Stimulated activated CD4-positive, alpha-beta T cell treated with anti-CD3 and anti-CD28 coated beads, TNF-alpha, amount 100 ng/mL, for 4 hours (primary cell): ENCODE data around the gene C19orf25.
"Not testable (repeated sequence)": the region's sequence is repeated elsewhere in the genome, so short reads cannot be mapped to it uniquely, and the experiment has no call there.

Experiments
- DNase-seq, 3 experiments: peaks; one replicate each; pipeline ENCODE4 v3.0.0-alpha.2; 2020; ENCODE audit warnings: low read depth in 3 of 3

Gene C19orf25

GRCh38 chr19:1512671-1513498 lies 33.9 kb upstream of the C19orf25 start, which contains the start of gene ADAMTSL5:
Gene ADAMTSL5, minus strand, starts transcription at chr19:1513019. Its CDS starts 2,076 bp downstream, at chr19:1510943.
- DNase-seq = peak; percentile 35 to 52 (median 42)

GRCh38 chr19:1511318-1512317 lies 32.6 kb upstream of the C19orf25 start:
- DNase-seq = no peak

GRCh38 chr19:1510807-1511206 lies 31.8 kb upstream of the C19orf25 start:
- no peak for DNase-seq

- DNase-seq = no peak
Measured at GRCh38 chr19:1510442-1510806, 31.4 kb upstream of the C19orf25 start.

GRCh38 chr19:1509602-1510441 lies 30.8 kb upstream of the C19orf25 start:
- DNase-seq = no peak

- no peak for DNase-seq
Measured at GRCh38 chr19:1508507-1508856, 29.5 kb upstream of the C19orf25 start.

- peak; percentile 74 to 88 (median 86) for DNase-seq
Measured at GRCh38 chr19:1507763-1508506, 28.9 kb upstream of the C19orf25 start.

GRCh38 chr19:1507192-1507660 lies 28.2 kb upstream of the C19orf25 start:
- no peak for DNase-seq

GRCh38 chr19:1505991-1506881 lies 27.2 kb upstream of the C19orf25 start:
- no peak for DNase-seq

- no peak for DNase-seq
Measured at GRCh38 chr19:1505012-1505411, 26.0 kb upstream of the C19orf25 start.

GRCh38 chr19:1503925-1504773 lies 25.1 kb upstream of the C19orf25 start:
- DNase-seq = no peak

GRCh38 chr19:1503089-1503924 lies 24.3 kb upstream of the C19orf25 start:
- peak; percentile 46 to 52 (median 48) for DNase-seq

GRCh38 chr19:1502433-1503088 lies 23.5 kb upstream of the C19orf25 start:
- DNase-seq = no peak

- DNase-seq = no peak
Measured at GRCh38 chr19:1501200-1501595, 22.2 kb upstream of the C19orf25 start.

- DNase-seq = not testable (repeated sequence)
Measured at GRCh38 chr19:1499231-1499630, 20.2 kb upstream of the C19orf25 start.

- DNase-seq = no peak
Measured at GRCh38 chr19:1497578-1498235, 18.7 kb upstream of the C19orf25 start.
